ENCODE data around the gene MED13L.

Gene MED13L

DNA sequence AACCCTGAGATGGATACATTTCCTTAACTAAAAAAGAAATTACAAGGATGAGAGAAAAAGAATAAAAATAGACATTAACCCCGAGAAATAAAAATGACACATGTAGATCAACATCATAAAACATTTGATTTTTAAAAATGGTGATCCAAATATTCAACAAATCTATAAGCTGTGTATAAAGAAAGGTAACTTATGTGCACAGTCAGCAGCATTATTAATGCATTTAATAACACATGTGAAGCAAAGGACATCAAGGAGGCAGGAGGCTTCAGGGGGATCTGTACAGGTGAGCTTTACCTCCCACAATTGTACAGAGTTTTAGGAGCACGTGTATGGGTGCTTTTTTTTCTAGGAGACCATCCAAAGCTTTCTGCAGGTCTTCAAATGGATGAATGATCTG lies 76.1 kb downstream of the MED13L start:
- TF ChIP-seq SIN3A (IDR thresholded peaks at IDR 0.05; ENCODE audit: borderline replicate concordance, insufficient read depth, low read length), result no peak
- no peak for TF ChIP-seq TAF1 (IDR thresholded peaks at IDR 0.05; ENCODE audit: borderline replicate concordance, insufficient read depth, low read length)
- TF ChIP-seq, protein P1, sequence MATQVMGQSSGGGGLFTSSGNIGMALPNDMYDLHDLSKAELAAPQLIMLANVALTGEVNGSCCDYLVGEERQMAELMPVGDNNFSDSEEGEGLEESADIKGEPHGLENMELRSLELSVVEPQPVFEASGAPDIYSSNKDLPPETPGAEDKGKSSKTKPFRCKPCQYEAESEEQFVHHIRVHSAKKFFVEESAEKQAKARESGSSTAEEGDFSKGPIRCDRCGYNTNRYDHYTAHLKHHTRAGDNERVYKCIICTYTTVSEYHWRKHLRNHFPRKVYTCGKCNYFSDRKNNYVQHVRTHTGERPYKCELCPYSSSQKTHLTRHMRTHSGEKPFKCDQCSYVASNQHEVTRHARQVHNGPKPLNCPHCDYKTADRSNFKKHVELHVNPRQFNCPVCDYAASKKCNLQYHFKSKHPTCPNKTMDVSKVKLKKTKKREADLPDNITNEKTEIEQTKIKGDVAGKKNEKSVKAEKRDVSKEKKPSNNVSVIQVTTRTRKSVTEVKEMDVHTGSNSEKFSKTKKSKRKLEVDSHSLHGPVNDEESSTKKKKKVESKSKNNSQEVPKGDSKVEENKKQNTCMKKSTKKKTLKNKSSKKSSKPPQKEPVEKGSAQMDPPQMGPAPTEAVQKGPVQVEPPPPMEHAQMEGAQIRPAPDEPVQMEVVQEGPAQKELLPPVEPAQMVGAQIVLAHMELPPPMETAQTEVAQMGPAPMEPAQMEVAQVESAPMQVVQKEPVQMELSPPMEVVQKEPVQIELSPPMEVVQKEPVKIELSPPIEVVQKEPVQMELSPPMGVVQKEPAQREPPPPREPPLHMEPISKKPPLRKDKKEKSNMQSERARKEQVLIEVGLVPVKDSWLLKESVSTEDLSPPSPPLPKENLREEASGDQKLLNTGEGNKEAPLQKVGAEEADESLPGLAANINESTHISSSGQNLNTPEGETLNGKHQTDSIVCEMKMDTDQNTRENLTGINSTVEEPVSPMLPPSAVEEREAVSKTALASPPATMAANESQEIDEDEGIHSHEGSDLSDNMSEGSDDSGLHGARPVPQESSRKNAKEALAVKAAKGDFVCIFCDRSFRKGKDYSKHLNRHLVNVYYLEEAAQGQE (IDR thresholded peaks at IDR 0.05; ENCODE audit: insufficient read depth in 1 of 2, low read depth in 2 of 2, low read length in 2 of 2), result no peak
- TF ChIP-seq POLR2AphosphoS5 (IDR thresholded peaks at IDR 0.05; ENCODE audit: low read depth, low read length), result no peak
- TF ChIP-seq FOXP2 (optimal IDR thresholded peaks at IDR 0.05; ENCODE audit: borderline replicate concordance, extremely low read depth, extremely low read length, insufficient read depth), result no peak

DNA sequence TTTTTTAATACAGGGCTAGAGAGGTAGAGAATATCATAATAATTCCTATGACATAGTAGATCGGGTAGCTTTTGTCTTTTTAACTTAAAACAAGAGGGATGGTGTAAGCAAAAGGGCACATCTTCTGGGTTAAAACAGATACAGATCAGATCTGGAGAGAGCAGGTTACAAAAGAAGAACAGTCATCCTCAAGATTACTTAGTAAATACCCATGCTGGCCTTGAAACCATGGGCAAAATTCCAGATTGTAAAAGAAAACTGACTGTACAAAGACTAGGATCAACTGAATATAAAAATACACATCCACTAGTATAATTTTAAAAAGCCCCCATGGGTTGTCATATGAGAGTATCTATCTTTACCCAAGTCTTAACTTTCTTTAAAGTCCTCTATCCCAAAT lies 76.7 kb downstream of the MED13L start:
- TF ChIP-seq, protein P1 (IDR thresholded peaks at IDR 0.05; ENCODE audit: insufficient read depth in 1 of 2, low read depth in 2 of 2, low read length in 2 of 2), result no peak
- TF ChIP-seq SIN3A (IDR thresholded peaks at IDR 0.05; ENCODE audit: borderline replicate concordance, insufficient read depth, low read length), result no peak
- no peak for TF ChIP-seq POLR2AphosphoS5 (IDR thresholded peaks at IDR 0.05; ENCODE audit: low read depth, low read length)
- no peak for TF ChIP-seq TAF1 (IDR thresholded peaks at IDR 0.05; ENCODE audit: borderline replicate concordance, insufficient read depth, low read length)
- TF ChIP-seq FOXP2 (optimal IDR thresholded peaks at IDR 0.05; ENCODE audit: borderline replicate concordance, extremely low read depth, extremely low read length, insufficient read depth), result no peak

DNA sequence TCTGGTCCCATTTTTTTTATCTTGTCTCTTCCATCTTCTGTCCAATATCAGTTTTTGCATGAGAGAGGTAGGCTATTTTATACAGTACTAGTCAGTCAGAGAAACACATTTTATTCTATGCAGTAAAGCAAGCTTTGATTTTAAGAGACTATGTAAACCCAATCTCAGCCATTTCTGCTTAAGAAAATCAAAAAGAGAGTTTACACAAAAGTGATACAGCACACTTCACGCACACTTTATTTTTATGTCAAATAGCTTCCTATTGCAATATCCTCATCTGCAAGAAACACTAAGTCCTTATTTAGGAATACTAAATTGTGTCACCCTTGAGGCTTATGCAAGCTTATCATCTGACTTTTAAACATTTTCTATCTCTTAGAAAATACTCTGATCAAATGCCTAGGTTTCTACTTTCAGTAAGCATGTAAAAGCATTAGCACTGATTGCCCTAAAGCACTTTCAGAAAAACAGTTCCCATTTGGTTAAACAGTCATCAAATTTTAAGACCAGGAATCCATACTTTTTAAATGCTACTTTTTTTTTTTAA lies 78.3 kb downstream of the MED13L start:
- no peak for TF ChIP-seq TAF1 (IDR thresholded peaks at IDR 0.05; ENCODE audit: borderline replicate concordance, insufficient read depth, low read length)
- no peak for TF ChIP-seq FOXP2 (optimal IDR thresholded peaks at IDR 0.05; ENCODE audit: borderline replicate concordance, extremely low read depth, extremely low read length, insufficient read depth)
- TF ChIP-seq POLR2AphosphoS5 (IDR thresholded peaks at IDR 0.05; ENCODE audit: low read depth, low read length), result no peak
- no peak for TF ChIP-seq SIN3A (IDR thresholded peaks at IDR 0.05; ENCODE audit: borderline replicate concordance, insufficient read depth, low read length)
- TF ChIP-seq, protein P1 (IDR thresholded peaks at IDR 0.05; ENCODE audit: insufficient read depth in 1 of 2, low read depth in 2 of 2, low read length in 2 of 2), result no peak

DNA sequence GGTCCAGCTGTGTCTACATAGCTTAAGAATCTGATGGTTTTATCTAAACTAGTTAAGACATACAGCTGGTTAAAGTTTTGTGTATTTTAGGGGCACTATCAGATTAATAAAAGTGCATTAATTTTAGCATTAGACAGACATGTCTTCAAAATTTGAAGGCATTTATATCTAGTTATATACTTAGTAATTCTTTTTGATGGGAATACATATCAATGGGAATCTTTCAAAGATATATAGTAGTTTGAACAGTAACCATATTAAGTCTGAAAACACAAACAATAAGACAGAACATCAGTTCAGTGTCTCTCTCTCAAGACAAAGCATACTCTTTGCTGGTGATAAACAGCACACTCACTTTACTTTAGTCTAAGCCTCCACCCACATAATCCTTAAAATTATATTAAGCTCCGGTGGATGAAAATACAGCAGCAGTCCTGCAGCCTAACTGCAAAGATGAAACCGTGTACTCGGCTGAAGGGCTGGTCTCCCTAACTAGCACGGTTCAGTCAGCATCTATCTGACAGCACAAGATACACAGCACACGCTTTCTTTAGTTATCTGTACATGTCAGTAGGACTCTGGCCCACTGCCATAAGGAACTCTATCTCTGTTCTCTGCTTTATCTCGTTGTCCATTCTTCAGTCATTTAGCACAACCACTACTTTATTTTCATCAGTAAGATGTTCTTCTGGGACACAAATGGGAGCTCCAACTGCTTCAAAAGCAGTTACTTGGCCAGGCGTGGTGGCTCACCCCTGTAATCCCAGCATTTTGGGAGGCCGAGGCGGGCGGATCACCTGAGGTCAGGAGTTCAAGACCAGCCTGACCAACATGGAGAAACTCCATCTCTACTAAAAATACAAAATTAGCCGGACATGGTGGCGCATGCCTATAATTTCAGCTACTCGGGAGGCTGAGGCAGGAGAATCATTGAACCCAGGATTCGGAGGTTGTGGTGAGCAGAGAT lies 80.5 kb downstream of the MED13L start:
- TF ChIP-seq, protein P1 (IDR thresholded peaks at IDR 0.05; ENCODE audit: insufficient read depth in 1 of 2, low read depth in 2 of 2, low read length in 2 of 2), result no peak
- TF ChIP-seq FOXP2 (optimal IDR thresholded peaks at IDR 0.05; ENCODE audit: borderline replicate concordance, extremely low read depth, extremely low read length, insufficient read depth), result no peak
- no peak for TF ChIP-seq POLR2AphosphoS5 (IDR thresholded peaks at IDR 0.05; ENCODE audit: low read depth, low read length)
- TF ChIP-seq TAF1 (IDR thresholded peaks at IDR 0.05; ENCODE audit: borderline replicate concordance, insufficient read depth, low read length), result no peak
- no peak for TF ChIP-seq SIN3A (IDR thresholded peaks at IDR 0.05; ENCODE audit: borderline replicate concordance, insufficient read depth, low read length)

All from PFSK-1 (cell line).